ENCODE results near the gene ELN.

DNA sequence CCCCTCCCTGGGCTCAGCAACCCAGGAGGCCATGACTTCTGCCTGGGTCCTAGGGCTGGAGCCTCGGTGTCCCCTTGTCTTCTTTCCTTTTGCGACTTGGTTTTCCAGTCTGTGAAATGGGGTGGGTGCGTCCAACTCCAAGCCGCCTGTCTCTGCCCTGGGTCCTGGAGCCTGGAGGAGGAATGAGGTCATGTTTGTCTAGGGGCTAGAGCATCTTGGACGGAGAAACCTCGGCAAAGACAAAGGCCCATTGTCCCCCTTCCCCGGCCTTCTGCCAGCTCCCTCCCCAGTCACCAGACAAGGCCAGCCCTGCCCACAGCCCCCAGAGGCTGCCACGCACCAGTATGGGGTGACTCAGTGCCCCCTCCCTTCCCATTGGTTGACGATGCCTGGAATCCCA lies 39.8 kb upstream of the ELN start:
- TF ChIP-seq, protein P1, sequence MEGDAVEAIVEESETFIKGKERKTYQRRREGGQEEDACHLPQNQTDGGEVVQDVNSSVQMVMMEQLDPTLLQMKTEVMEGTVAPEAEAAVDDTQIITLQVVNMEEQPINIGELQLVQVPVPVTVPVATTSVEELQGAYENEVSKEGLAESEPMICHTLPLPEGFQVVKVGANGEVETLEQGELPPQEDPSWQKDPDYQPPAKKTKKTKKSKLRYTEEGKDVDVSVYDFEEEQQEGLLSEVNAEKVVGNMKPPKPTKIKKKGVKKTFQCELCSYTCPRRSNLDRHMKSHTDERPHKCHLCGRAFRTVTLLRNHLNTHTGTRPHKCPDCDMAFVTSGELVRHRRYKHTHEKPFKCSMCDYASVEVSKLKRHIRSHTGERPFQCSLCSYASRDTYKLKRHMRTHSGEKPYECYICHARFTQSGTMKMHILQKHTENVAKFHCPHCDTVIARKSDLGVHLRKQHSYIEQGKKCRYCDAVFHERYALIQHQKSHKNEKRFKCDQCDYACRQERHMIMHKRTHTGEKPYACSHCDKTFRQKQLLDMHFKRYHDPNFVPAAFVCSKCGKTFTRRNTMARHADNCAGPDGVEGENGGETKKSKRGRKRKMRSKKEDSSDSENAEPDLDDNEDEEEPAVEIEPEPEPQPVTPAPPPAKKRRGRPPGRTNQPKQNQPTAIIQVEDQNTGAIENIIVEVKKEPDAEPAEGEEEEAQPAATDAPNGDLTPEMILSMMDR (IDR thresholded peaks at IDR 0.05; ENCODE audit: control extremely low read depth in 1 of 3, insufficient read depth in 1 of 3, low read depth in 1 of 3, low read length in 3 of 3), result no peak
- TF ChIP-seq POLR2A (IDR thresholded peaks at IDR 0.05; ENCODE audit: control extremely low read depth in 1 of 2, low read depth in 2 of 2, low read length in 2 of 2) (no peak), EZH2 (IDR thresholded peaks at IDR 0.05; ENCODE audit: low read depth, low read length, severe bottlenecking) (no peak), CEBPB (IDR thresholded peaks at IDR 0.05; ENCODE audit: low read depth, low read length) (no peak), CHD2 (IDR thresholded peaks at IDR 0.05; ENCODE audit: low read length) (no peak), BRCA1 (IDR thresholded peaks at IDR 0.05; ENCODE audit: low read depth, low read length) (no peak), JUND (IDR thresholded peaks at IDR 0.05; ENCODE audit: low read length) (no peak), SIN3A (conservative IDR thresholded peaks at IDR 0.05 in 1 of 2, IDR thresholded peaks at IDR 0.05 in 1 of 2; ENCODE audit: low read depth in 1 of 2, low read length in 2 of 2) (no peak), EGR1 (IDR thresholded peaks at IDR 0.05; ENCODE audit: borderline replicate concordance, low read depth, low read length) (no peak), TAF1 (IDR thresholded peaks at IDR 0.05; ENCODE audit: low read depth, low read length) (no peak), YY1 (IDR thresholded peaks at IDR 0.05; ENCODE audit: low read depth, low read length) (no peak), RNF2 (IDR thresholded peaks at IDR 0.05; ENCODE audit: borderline replicate concordance, low read depth, low read length, missing control alignments, poor library complexity, severe bottlenecking) (no peak)
- TF ChIP-seq, protein P2, sequence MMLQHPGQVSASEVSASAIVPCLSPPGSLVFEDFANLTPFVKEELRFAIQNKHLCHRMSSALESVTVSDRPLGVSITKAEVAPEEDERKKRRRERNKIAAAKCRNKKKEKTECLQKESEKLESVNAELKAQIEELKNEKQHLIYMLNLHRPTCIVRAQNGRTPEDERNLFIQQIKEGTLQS (IDR thresholded peaks at IDR 0.05; ENCODE audit: insufficient read depth, low read depth, low read length), result no peak
